Dermis blood vessel endothelial cell (primary cell): ENCODE data around the gene SLC12A8. TPM values are rescaled to one million over a fixed set of nuclear protein-coding genes. Genes with fewer than 3 reads are reported as not detected.

Experiments
- DNase-seq: peaks from one replicate; pipeline ENCODE4 v3.0.0; 2010
- total RNA-seq: library from RNA; depleted of rRNA; stranded (reverse); fragments of >200 nt; gene quantifications from 2 replicates; pipeline ENCODE4 v1.2.3, GENCODE V29; 2014

SLC12A8 gene
- total RNA-seq, 1 donor from 2014 or later: 0.34 TPM

DNA sequence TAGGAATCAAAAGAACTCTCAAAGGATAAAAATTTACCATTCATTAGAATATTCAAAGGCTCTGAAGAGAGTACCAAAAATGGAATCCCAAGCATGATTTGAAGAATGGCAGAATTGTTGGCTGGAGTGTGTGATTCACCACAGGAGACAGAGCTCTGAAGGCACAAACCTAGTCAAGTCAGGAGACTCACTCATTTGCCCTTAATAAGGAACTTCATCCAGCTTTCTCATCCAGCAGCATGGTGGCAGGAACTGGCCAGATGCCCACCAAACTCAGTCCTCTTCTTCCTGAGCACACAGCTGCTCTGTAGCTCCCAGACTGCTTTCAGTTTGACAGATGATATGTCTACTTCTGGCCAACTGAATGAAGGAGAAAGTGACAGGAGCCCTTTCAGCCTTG lies 140.2 kb downstream of the SLC12A8 start:
- DNase-seq: peak; percentile 29

DNA sequence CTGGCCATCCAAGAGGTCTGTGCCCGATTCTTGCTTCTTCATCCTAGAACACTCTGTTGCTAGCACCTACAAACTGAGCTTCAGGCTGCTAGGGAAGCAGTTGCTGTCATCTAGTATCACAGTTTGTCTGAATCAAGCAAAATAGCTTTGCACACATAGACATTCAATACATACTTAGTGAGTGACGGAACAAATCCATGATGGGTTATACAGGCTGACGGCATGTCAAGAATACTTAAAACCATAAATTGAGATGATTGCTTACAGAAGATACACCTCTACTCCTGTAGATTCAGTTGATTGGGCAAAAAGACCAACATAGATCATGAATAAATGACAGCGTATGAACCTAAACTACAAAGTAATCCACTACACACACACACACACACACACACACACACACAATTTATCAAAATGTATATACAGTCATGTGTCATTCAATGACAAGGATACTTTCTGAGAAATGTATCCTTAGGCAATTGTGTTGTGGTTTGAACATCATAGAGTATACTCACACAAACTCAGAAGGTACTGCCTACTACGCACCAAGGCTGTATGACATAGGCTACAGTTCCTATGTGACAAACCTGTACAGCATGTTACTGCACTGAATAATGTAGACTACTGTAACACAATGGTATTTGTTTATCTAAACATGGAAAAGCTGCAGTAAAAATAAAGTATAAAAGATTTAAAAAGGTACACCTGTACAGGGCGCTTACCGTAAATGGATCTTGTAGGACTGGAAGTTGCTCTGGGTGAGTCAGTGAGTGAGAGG lies 142.4 kb downstream of the SLC12A8 start:
- DNase-seq: no peak

DNA sequence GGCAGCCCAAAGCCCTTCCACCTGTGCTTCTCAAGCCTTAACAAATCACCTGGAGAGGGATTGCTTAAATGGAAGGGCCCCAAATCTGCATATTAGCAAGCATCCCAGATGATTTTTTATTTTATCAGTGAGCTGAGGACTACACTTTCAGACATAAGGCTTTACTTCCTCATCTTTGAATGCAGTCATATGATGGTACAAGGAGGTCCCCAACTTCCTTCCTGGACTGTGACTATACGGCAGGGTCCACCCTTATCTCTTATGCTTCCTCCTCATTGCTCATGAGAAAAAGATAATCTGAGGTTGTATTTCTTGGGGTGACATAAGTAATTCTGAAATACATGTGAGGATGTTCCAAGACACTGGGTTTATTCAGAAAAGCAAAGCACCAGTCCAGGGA lies 143.1 kb downstream of the SLC12A8 start:
- DNase-seq: no peak

DNA sequence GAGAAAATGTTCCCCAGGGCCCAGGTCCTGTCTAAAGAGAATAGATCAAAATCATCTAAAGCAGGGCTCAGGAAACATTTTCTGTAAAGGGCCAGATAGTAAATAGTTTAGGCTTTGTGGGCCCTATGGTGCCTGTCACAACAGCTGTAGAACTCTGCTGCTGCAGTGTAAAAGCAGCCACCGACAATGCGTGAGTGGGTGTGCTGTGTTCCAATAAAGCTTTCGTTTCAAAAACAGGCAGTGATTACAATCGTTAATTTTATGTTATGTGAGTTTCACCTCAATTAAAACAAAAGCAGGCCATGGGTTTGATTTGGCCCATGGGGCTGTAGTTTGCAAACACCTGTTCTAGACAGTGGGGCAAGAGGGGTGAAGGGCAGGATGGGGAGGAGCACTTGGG lies 144.3 kb downstream of the SLC12A8 start:
- DNase-seq: no peak

DNA sequence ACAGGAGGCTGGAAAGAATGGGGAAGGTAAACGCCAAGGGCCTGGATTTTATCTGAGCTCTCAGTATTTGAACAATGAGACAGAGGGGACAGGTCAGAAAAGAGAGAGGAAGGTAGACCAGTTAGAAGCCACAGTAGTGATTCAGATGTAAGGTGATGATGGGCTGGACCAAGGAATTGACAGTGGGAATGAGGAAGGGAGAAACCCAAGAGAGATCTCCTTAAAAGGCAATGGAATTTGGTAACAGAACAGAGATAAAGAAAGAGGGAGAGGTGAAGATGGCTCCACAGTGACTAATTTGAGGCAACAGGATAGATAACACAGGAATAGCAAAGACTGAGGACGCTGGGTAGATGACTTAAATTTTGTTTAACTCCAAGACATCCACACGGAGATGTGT lies 145.3 kb downstream of the SLC12A8 start:
- no peak for DNase-seq

DNA sequence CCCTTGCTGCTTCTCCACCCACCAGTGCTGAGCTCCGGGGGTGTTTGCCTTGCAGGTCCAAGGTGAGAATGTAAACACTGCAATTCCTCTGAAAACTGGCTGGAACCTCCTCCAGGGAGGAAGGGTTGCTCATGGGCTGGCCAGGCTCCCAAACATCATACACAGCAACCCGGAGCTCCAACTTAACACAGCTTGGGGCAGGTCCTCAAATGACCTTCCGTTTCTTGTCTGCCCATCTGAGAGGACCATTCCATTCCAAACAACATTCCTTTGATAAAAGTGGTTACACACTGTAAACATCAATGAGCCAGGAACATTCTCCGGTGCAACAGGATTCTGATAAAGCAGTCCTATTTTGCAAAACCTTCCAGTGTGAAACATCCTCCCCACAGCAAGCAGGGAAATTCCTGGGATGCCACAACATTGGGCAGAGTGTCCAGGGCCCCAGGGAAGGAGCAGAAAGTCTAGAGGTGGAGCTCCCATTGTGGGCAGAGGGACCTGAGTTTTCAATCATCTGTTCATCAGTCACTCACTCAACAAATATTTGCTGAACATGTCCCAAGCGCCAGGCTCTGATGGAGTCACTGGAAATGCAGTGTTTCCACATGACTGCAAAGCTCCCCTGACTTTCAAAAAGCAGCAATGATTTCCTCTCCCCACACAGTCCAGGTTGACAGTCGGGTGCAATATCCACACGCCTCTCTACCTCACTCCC lies 149.5 kb downstream of the SLC12A8 start:
- DNase-seq: peak; percentile 75

DNA sequence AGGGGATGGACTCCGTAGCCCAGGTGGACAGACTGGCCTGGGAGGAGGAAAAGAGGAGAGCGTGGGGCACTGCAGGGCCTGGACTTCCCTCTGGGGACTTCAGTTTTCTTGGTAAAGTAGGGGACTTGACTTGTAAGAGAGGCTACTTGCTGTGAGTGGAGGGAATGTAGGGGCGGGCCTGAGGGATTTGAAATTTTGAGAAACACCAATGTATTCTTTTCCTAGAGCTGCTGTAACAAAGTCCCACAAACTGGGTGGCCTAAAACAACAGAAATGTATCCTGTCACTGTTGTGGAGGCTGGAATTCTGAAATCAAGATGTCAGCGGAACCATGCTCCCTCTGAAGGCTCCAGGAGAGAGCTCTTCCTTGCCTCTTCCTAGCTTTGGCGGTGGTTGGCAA lies 150.9 kb downstream of the SLC12A8 start:
- no peak for DNase-seq

DNA sequence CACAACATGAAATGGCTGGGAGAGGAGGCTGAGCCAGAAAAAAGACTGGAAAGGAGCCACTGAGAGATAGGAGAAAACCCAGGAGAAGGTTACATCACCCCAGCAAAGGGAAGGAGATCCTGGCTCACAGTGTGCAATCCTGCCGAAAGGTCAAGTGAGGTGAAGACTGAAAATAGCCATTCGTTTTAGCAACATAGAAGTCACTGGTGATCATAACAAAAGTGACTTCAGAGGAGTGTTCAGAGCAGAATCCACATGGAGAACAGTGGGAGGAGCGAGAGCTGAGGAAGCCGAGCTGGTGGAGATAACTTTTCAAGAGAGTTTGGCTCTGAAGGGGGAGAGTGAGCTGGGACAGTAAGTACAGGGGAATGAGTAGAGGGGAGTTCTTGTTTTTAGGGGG lies 151.4 kb downstream of the SLC12A8 start:
- no peak for DNase-seq

DNA sequence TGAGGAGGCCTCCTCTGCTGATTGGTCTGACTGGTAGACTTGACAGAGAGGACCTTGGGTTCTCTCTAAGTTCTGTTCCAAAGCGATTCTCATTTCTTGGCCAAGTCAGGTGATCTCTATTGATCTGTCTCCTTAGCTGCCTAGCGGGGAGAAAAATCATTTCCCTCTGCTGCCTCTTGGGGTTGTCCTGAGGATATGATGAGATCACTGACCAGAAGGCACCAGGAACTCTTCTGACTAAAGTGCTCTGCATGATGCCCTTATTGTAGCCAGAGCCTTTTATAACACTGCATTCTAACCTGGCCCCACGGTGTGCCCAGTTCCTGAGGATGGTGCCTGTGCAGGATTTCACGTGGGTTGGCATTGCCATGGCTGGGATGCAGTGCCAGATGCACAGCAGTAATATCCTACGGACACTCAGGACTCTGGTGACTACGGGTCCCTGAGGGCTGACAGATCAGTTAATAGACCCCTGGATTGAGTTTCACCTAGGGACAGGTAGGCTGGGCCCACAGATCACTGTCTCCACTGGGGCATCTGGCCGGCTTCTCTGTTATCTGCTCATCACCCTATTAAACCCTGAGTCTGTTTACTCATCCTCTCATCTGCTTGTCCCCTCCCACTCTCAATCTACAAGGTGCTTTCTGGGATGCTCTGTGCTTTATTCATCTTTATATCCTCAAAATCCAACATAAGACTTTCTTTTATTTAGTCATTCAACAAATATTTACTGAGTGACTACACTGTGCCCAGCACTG lies 152.9 kb downstream of the SLC12A8 start:
- DNase-seq: peak; percentile 61

DNA sequence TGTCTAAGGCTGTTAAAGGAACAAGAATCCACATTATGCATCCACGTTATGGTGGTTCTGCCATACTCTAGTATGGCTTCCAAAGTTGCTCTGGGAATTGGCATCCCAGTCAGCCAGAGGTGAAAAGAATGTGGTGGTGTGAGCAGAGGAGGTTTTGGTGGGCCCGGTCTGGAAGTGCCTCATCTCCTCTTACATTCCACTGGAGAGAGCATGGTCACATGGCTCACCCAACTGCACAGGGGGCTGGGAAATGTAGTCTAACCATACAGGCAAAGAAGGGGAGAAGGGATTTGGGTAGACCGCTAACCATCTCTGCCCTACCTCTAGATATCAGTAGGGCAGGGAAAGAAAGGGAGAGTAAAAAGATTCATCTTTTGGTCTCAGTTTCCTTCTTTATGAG lies 153.6 kb downstream of the SLC12A8 start:
- DNase-seq: no peak

DNA sequence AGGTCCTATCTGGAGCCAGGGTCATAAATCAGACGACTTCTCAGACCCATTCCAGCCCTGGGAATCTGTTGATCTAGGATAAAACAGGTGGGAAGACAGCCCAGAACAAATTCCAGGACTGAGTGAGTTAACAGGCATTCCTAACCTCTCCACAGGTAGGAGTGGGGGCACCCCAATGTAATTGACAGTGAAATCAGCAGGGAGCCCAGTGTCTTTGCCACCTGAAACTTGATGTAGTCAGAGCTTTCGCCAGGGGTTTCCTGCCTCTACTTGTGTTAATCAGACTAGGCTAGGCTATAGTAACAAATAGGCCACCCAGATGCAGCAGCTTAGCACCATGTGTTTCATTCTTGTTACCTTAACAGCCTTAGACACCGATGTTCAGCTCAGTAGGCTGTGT lies 154.0 kb downstream of the SLC12A8 start:
- DNase-seq: no peak

DNA sequence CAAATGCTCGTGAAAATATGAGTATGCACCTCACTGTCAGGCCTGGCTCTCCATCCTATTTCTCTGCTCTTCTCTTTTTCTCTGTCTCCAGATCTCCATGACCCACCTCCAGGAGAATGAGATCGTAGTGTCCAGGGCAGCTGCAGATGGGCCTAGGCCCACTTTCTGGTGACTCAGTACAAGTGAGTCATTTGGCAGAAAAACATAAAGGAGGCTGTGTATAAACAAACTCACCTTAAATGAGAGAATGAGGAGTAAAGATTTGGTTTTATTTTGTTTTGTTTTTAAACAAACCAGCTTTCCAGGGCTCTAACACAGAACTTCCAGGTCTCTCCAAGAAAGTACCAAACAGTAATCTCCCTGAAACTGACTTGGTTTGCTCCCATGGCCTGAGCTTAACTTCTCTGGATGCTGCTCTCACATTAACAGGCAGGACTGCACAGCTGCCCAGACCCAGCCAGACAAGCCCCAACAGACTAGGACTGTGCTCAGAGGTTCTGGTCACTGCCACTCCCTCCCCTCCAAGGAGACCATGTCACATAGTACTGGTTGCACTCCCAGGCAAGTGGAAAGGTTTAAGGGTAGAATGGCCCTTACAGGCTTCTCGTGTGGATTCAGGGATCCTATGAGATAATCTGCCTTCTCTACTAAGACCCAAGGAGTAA lies 155.2 kb downstream of the SLC12A8 start:
- peak; percentile 69 for DNase-seq

DNA sequence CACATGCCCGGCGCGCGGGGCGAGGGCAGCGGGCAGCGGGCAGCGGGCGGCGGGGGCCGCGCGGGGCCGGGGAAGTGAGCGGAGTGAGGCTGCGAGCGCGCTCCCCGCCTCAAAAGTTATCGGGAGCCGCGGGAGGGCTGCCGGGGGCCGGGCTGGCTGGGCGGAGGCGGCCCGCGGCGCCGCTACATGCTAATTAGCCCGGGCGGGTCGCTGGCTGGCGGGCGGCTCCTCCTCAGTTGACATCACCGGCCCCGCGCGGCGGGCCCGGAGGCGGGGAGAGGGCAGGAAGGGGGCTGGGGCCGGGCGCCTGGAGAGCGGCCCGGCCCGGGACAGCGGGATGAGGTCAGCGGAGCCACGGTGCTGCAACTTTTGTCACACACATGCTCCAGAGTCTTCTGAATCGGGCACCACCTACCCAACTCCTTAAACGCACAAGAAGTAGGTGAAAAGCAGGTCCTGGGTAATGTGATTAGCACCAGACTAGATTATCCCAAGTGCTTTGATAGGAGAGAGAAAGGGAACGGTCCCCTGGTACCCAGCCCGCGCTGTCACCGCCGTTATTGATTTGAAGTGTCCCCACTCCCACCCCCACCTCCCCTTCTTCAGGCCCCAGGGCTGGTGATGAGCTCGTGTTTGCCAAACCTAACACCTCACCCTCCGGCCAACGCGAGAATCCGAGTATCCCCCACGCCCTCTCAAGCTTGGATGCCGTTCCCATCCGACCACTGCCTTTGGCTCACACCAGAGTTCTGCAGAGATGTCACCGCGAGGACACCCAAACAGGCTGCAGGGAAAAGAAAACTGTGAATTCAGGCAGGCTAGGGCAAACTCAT lies 156.4 kb downstream of the SLC12A8 start, which contains the start of gene HEG1:
Gene HEG1 (minus strand): TSS at position 85 of the 833 bp plus-strand sequence. CDS start 107 bp downstream, outside the sequence.
- DNase-seq: peak; percentile 85

DNA sequence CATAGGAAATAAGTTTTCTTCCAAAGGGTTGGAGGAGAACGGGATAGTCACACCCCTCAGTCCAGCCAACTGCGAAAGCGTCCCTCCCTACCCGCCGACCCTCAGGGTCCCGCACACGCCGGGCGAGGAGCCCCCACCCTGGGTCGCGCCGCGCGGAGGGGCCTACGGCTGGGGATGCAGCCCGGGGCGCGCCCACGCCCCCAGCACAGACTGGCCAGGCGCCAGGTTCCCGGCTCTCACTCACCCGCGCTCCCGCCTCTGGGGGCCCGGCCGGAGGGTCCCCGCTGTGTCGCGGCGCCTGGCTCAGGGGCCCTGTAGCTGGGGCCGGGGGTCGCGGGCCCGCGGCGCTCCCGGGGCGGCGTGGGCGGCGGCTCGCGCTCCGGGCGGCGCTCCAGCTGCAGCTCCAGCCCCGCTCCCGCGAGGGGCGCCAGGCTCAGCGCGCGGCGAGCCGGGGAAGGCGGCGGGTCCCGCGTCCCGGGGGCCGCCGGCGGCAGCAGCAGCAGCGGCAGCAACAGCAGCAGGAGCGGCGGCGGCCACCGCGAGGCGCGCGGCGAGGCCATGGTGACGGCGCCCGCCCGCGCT lies 157.1 kb downstream of the SLC12A8 start:
- no peak for DNase-seq

DNA sequence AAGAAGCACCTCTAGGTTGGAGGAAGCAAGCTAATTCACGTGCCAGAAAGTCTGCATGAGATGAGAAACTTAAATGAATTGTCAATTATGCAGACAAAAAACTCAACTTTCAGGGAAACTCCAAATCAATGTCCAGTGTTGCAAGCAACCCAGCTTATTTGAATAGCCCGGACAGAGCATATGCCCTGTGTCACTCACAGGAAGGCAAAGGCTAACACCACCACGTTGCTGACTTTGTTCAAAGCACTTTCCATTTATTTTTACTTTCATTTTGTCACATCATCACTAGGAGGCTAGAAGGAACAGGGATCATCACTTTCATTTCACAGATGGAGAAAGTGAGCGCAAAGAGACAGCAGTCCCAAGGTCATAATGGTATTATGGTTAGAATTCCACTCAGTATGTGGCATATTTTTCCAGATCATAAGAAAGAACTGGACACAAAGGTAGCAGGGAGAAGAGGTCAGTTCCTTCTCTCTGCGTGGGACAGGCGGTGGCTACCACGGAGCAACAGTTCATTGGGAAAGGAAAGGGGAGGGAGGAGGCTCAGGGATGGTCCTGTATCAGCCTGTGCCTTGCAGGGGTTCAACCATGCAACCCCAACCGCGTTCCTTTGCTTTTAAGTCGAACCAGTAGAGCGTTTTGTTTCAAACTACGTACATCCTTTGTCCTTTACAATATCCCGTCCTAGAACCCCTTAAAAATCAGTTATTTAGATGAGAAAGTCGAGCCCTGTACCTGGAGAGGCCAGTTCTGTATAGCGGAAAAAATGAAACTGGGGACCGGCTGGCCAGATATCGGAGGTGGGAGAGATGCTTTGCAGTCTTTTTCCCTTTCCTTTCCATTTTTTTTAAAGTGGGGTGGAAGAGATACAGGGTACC lies 157.9 kb downstream of the SLC12A8 start:
- DNase-seq: peak; percentile 66

DNA sequence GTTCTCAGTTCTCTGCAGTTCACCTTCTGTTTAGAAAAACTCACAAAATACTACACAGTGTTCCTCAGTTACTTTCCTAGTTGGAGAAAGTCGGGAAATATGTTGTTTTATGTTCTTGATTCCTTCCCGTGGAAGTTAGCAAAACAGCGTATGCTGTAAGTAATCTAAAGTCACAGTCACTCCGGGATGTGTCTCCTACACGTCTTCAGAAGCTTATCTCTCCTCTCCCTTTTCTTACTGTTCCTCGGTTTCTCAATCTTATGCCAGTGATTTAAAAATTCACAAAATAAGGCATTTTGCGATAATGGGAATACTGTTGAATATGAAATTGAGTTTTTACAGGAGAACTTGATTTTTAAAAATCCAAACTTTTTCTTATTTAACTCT lies 158.5 kb downstream of the SLC12A8 start:
- DNase-seq: peak; percentile 28

DNA sequence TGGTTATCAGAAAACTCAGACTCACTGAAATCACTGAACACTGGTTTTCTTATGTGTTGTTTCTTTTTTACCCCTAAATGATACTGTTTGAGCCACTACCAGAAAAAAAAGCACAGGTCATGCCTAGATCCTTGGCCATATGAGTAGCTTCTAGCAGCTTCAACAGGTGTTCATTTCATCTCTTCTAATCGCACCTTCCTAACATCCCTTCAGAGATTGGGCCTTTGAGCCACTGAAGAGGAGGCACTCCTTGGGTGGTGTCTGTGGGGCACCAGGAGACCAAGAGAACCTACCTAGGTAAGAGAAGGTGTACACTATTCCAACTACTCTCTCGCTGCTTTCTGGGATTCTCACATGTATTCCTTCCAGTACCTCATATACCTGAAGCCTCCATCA lies 159.2 kb downstream of the SLC12A8 start:
- DNase-seq: no peak

DNA sequence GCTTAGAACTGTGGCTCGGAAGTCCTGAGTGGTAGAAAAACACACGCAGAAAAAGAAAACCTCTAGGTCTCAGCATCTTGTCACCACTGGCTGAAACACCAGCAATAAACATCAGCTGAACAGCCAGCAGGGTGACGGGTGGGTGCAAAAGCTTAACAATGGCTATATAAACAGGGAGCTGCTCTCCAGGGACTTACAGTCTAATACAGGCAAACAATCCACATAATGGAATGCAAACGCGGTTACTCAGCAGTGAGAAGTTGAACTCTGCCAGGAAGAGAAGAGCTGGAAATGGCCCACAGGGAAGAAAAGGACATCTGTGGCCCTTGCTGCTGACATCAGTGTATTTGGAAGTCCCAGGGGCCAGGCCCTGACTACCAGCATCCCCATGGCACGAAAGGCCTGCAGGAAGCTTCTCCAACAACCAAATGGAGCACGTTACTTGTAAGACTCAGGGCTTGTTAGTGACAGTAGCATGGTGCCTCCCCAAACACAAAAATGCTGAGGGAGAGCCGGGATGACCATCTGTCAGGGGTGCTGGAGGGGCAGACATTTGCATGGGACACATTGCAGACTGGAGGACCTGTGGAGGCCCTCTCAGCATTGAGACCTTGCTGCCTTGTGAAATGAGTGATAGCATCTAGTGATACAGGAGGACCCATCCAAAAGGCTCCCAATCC lies 159.8 kb downstream of the SLC12A8 start:
- DNase-seq: peak; percentile 71

DNA sequence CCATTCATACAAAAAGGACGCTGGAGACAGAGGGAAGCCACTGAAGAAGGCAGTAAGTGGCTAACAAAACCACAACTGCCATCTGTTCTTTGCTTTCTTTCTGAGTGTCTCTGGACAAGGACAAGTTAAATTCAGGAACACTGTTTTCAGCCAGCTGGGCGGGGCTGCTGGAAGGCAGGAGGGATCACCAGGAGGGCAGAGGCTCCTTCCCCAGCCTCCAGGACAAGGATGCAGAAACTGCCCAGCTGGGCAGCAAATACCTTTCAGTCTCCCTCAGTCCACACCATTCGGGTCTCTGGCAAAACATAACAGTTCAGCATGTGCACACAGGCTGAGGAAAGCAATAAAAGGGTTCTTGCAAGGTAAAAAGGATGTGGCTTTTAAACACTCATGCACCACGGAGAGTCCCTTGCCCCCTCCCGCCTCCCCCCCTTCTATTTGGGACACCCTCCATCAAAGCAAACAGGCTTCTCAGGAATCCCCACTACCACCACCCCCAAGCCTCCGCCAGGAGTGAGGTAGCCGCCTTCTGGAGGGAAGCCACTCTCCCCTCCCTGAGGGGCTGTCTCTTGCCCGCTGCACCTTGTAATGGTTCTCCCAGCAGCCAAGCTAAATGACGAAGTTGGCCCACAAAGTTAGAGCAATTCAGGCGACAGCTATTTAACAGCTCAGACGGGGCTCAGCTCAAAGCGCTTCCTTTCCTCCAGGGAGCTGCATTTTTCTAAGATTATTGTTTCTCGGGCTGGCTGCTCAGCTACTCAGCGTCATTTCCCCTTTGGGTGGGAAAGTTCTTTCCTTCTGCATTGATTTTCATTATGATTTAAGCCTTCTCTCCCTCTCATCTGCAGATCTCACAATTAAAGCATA lies 160.6 kb downstream of the SLC12A8 start:
- DNase-seq: peak; percentile 87
